Ectodermal cell (in vitro differentiated cells): ENCODE results near the gene ZNF808. TPM values are rescaled to one million over a fixed set of nuclear protein-coding genes. Genes with fewer than 3 reads are reported as not detected.
"Not testable (repeated sequence)": the region's sequence is repeated elsewhere in the genome, so short reads cannot be mapped to it uniquely, and the experiment has no call there.

Source experiments
- H3K27ac ChIP-seq: 2 replicates; pipeline ENCODE4 v1.7.0; 2013; ENCODE audit warnings: mild to moderate bottlenecking, low read depth, low read length; ENCODE audit not compliant: insufficient read depth, poor library complexity, severe bottlenecking
- H3K27me3 ChIP-seq: 2 replicates; pipeline ENCODE4 v1.7.0; 2013; ENCODE audit warnings: mild to moderate bottlenecking, low read length; ENCODE audit not compliant: insufficient read depth, control insufficient read depth, poor library complexity, severe bottlenecking
- H3K36me3 ChIP-seq: one replicate; pipeline ENCODE4 v1.7.0; 2013; ENCODE audit warnings: low read length; ENCODE audit not compliant: control insufficient read depth, insufficient read depth
- H3K4me1 ChIP-seq: one replicate; pipeline ENCODE4 v1.7.0; 2013; ENCODE audit warnings: low read length; ENCODE audit not compliant: control insufficient read depth, insufficient read depth
- H3K4me3 ChIP-seq: 2 replicates; pipeline ENCODE4 v1.7.0; 2013; ENCODE audit warnings: low read depth, low read length, control low read depth; ENCODE audit not compliant: insufficient read depth
- H3K9me3 ChIP-seq: 2 replicates; pipeline ENCODE4 v1.7.0; 2013; ENCODE audit warnings: mild to moderate bottlenecking, low read length, moderate library complexity; ENCODE audit not compliant: control insufficient read depth
- WGBS, 2 experiments: methylation state at CpG; one replicate each; pipeline ENCODE4 v1.1.7; 2013; ENCODE audit warnings: missing lambda C conversion rate in 2 of 2; 5-methylcytosine and 5-hydroxymethylcytosine counted together
- polyA plus RNA-seq, 4 experiments: library from polyadenylated mRNA; stranded (reverse); fragments of 50-300 nt; gene quantifications; one replicate each; pipeline ENCODE4 v1.2.3, GENCODE V29; 2013

The ZNF808 gene
- polyA plus RNA-seq (2013, experiment 1 of 4), result 8.5 TPM
- polyA plus RNA-seq (2013, experiment 2 of 4), result 9.6 TPM
- polyA plus RNA-seq (2013, experiment 3 of 4), result 6.9 TPM
- 5.8 TPM for polyA plus RNA-seq (2013, experiment 4 of 4)

DNA sequence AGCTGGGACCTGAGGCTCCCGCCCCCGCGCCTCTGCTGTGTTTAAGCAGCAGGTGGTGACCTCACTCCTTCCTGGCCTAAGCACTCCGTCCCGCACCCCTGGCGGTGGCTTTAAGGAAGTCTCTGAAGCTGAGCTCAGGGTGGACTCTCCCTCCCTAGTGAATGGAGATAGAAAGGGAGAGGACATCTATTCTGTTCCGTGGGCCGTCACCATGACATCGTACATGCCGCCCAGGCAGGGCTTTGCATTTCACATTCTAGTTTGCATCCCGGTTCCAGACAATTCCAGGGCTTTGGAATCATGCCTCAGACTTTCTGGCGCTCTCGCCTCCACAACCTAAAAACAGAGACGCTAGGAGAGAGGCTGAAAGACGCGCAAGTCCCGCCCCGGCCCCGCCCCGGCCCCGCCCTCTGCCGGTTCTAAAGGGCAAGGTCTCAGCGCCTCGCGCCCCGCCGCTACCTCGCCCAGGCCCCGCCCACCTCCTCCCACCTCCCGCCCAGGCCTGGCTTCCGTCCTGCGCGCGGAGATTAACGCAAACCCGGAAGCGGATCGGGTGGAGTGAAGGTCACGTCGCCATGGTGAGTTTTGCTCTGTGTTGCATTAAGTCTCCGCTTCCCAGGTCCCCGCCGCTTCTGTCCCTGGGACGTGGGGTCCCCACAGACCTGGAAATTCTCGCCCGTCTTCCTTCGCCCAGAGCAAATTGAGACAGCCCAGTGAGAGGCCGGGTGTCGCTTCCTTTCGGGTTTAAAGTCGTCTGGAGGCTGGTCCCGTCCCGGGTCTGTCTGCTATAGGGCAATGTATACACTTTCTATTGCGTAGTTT is at the start of gene ZNF808:
ZNF808 (plus strand) TSS at position 535 of the 822 bp plus-strand sequence. CDS start 15,617 bp downstream, outside the sequence.
- WGBS, 2 experiments, result 0 to 1% methylated on average over 54 of the region's 54 CpGs
- H3K27me3 ChIP-seq, result no peaks in the 10 kb centered on the region
- H3K9me3 ChIP-seq, result no peaks in the 10 kb centered on the region

DNA sequence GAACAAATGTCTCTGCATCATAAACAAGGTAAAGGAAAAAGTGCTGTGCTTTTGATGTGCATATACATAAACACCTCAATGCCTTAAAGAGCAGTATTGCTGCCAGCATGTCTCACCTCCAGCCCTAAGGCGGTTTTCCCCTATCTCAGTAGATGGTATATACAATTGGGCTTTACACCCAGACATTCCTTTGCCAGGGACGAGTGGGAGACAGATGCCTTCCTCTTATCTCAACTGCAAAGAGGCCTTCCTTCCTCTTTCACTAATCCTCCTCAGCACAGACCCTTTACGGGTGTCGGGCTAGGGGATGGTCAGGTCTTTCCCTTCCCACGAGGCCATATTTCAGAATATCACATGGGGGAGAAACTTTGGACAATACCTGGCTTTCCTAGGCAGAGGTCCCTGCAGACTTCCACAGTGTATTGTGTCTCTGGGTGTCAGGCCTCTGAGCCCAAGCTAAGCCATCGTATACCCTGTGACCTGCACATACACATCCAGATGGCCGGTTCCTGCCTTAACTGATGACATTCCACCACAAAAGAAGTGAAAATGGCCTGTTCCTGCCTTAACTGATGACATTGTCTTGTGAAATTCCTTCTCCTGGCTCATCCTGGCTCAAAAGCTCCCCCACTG is 43.2 kb upstream of the ZNF808 start:
- not testable (repeated sequence) for H3K4me3 ChIP-seq, H3K4me1 ChIP-seq, H3K9me3 ChIP-seq, H3K27ac ChIP-seq, H3K27me3 ChIP-seq, H3K36me3 ChIP-seq
- 84 to 86% methylated on average over 6 of the region's 7 CpGs for WGBS, 2 experiments

More for the DNA sequence above, at the start of gene ZNF808:
- Histone ChIP-seq H3K4me1 (no peaks in the 10 kb centered on the region), H3K4me3 (peak within 1 kb of the TSS; percentile 74), H3K36me3 (no peaks in the 10 kb centered on the region), H3K27ac (peak within 1 kb of the TSS; percentile 80)

DNA sequence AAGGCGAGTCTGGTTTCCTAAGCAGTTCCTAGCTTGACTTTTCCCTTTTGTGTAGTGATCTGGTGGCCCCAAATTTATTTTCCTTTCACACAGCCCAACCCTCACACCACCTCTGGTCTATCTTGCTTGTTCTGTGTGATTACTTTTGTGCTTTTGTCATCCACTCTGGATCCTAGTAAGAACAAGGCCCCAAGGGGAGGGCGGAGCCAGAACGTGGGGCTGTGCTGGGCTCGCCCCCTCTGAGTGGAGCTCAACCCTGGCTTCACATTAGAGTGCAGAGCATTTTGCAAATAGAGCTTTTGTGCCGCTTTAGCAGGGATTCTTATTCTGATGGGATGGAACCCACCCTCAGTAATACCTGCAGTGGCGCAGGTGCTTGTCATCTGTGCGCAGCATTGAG is 42.4 kb upstream of the ZNF808 start:
- H3K4me1 ChIP-seq, H3K36me3 ChIP-seq, H3K9me3 ChIP-seq, H3K4me3 ChIP-seq, H3K27ac ChIP-seq, H3K27me3 ChIP-seq: not testable (repeated sequence)
- 78% methylated on average over 7 of the region's 7 CpGs for WGBS, 2 experiments

DNA sequence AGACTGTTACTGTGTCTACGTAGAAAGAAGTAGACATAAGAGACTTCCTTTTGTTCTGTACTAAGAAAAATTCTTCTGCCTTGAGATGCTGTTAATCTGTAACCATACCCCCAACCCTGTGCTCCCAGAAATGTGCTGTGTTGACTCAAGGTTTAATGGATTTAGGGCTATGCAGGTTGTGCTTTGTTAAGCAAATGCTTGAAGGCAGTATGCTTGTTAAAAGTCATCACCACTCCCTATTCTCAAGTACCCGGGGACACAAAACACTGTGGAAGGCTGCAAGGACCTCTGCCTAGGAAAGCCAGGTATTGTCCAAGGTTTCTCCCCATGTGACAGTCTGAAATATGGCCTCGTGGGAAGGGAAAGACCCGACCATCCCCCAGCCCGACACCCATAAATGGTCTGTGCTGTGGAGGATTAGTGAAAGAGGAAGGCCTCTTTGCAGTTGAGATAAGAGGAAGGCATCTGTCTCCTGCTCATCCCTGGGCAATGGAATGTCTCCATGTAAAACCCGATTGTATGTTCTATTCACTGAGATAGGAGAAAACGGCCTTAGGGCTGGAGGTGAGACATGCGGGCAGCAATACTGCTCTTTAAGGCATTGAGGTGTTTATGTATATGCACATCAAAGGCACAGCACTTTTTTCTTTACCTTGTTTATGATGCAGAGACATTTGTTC is 41.8 kb upstream of the ZNF808 start:
- H3K9me3 ChIP-seq, H3K27me3 ChIP-seq, H3K36me3 ChIP-seq, H3K4me3 ChIP-seq, H3K27ac ChIP-seq, H3K4me1 ChIP-seq: not testable (repeated sequence)
- WGBS, 2 experiments, result 71 to 75% methylated on average over 7 to 8 of the region's 8 CpGs

DNA sequence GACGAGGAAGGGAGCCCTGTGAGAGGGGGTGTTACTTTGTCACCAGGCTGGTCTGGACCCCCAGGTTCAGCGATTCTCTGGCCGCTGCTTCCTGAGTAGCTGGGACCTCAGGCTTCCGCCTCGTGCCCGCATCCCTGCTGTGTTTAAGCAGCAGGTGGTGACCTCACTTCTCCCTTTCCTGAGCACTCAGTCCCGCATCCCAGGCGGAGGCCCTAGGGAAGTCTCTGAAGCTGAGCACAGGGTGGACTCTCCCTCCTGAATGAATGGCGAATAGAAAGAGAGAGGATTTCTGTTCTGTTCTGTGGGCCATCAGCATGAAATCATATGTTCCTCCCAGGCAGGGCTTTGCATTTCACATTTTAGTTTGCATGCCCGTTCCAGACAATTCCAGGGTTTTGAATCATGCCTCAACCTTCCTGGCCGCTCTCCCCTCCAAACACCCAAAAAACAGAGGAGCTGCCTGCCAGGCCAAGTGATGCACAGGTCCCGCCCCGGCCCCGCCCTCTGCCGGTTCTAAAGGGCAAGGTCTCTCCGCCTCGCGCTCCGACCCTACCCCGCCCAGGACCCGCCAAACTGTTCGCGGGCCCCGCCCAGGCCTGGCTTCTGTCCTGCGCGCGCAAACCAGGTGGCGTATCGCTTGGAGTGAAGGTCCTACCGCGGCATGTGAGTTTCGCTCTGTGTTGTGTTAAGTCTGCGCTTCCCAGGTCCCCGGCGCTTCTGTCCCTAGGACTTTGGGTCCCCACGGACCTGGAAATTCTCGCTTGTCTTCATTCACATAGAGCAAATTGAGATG is 35.1 kb upstream of the ZNF808 start:
- WGBS, 2 experiments, result 50 to 52% methylated on average over 37 of the region's 37 CpGs
- peaks cover 4% of the 10 kb centered on the region for H3K27me3 ChIP-seq
- peak overlapping the region; percentile 16 for H3K4me3 ChIP-seq
- no peak overlapping the region for H3K27ac ChIP-seq
- no peaks in the 10 kb centered on the region for H3K36me3 ChIP-seq
- no peaks in the 10 kb centered on the region for H3K9me3 ChIP-seq
- H3K4me1 ChIP-seq, result no peaks in the 10 kb centered on the region

DNA sequence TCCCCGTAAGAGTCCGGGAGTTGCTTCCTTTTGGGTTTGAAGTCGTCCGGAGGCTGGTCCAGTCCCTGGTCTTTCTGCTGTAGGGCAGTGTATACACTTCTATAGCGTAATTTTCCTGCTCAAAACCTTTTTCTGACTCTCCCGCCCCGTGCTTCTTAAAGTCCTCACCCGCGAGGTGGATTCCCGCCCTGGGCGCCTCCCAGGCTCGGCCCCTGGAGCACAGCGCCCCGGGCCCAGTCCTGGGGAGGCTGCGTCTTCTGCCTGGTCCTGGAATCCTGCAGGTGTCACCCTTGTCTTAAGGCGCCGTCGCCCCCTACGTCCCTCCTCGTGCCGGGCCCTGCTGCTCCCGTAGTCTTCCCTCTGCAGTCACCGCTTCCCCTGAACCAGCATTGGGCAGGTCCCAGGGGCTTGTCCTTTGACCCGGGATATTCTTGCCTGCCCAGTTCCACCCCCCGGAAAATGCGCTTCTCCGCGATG is 34.4 kb upstream of the ZNF808 start:
- WGBS, 2 experiments, result 36 to 38% methylated on average over 28 of the region's 28 CpGs
- Histone ChIP-seq H3K27ac (no peak overlapping the region), H3K36me3 (no peaks in the 10 kb centered on the region), H3K4me1 (no peaks in the 10 kb centered on the region), H3K27me3 (peaks cover 4% of the 10 kb centered on the region), H3K4me3 (peak overlapping the region; percentile 16), H3K9me3 (no peaks in the 10 kb centered on the region)

DNA sequence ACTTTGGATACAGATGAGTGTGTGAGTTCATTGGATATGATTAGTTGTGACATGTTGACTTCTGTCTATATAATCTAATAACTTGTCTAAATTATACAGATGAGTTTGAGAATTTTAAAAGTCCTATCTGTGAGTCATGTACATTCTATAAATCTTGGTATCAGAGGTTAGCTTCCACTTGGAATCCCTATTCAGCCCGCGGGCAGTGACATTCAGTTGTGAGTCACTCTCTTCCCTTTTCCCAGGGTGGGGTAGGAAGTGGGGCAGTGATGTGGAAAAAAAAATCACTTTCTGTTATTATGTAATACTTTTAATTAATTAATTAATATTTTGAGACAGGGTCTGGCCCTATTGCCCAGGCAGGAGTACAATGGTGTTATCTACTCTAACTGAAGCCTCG is 33.0 kb upstream of the ZNF808 start:
- H3K4me1 ChIP-seq, result no peaks in the 10 kb centered on the region
- no peaks in the 10 kb centered on the region for H3K36me3 ChIP-seq
- no peaks in the 10 kb centered on the region for H3K9me3 ChIP-seq
- H3K27ac ChIP-seq, result no peak overlapping the region
- peaks cover 4% of the 10 kb centered on the region for H3K27me3 ChIP-seq
- WGBS, 2 experiments, result 81 to 88% methylated on average over 3 of the region's 3 CpGs
- H3K4me3 ChIP-seq, result no peak overlapping the region

DNA sequence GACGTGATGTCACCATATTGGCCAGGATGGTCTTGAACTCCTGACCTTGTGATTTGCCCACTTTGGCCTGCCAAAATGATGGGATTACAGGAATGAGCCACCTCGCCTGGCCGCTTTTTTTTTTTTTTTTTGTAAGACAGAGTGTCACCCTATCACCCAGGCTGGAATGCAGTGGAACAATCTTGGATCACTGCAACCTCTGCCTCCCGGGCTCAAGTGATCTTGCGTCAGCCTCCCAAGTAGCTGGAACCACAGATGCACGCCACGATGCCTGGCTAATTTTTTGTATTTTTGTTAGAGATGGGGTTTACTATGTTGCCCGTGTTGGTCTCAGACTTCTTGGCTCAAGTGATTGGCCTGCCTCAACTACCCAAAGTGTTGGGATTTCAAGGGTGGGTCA is 28.9 kb upstream of the ZNF808 start:
- peaks cover 7% of the 10 kb centered on the region for H3K4me1 ChIP-seq
- H3K36me3 ChIP-seq, result no peaks in the 10 kb centered on the region
- no peak overlapping the region for H3K27ac ChIP-seq
- H3K4me3 ChIP-seq, result no peak overlapping the region
- 91 to 94% methylated on average over 8 of the region's 8 CpGs for WGBS, 2 experiments
- H3K27me3 ChIP-seq, result peaks cover 8% of the 10 kb centered on the region
- H3K9me3 ChIP-seq, result no peaks in the 10 kb centered on the region

DNA sequence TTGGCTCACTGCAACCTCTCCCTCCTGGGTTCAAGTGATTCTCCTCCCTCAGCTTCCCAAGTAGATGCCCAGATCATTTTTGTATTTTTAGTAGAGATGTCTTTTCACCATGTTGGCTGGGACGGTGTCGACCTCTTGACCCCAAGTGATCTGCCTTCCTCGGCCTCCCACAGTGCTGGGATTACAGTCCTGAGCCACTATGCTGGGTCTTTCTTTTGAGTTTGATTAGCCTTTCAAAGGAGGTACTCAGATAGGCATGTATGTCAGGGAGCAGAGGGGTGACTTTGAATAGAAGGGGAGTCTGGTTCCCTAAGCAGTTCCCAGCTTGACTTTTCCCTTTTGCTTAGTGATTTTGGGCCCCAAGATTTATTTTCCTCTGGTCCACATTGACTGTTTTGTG is 27.0 kb upstream of the ZNF808 start:
- WGBS, 2 experiments, result 16 to 18% methylated on average over 3 of the region's 3 CpGs
- H3K27ac ChIP-seq, result peak overlapping the region; percentile 36
- H3K4me3 ChIP-seq, H3K4me1 ChIP-seq, H3K27me3 ChIP-seq, H3K9me3 ChIP-seq, H3K36me3 ChIP-seq: not testable (repeated sequence)
